GM23338 (cell line): Measurements from ENCODE around the gene SPRY1.

Experiments used
- CREB1 ChIP-seq: fragments of 250-450 bp; sonication (Bioruptor Pico); IDR thresholded peaks from 2 replicates; pipeline ENCODE4 v1.5.0; 2020; ENCODE audit warnings: low read depth, mild to moderate bottlenecking, moderate library complexity
- CTCF ChIP-seq, 2 experiments: fragments of 200-600 bp in 1 of 2; sonication (generic) in 1 of 2; conservative IDR thresholded peaks; 2 replicates each; pipeline versions ENCODE4 v1.5.1 to v1.6.1; 2016 to 2017; ENCODE audit warnings: antibody characterized with exemption in 2 of 2, low read depth in 2 of 2, mild to moderate bottlenecking in 2 of 2, moderate library complexity in 1 of 2
- EZH2 ChIP-seq: fragments of 200-600 bp; sonication (generic); IDR thresholded peaks from one replicate; pipeline ENCODE4 v1.8.0; 2017; ENCODE audit warnings: antibody characterized with exemption, mild to moderate bottlenecking, low read depth; ENCODE audit not compliant: unreplicated experiment
- EZH2phosphoT487 ChIP-seq: fragments of 200-600 bp; sonication (generic); IDR thresholded peaks from one replicate; pipeline ENCODE4 v1.8.1; 2018; ENCODE audit warnings: antibody characterized with exemption; ENCODE audit not compliant: unreplicated experiment
- JUNB ChIP-seq: IDR thresholded peaks from one replicate; pipeline ENCODE4 v1.6.1; 2016; ENCODE audit warnings: antibody characterized with exemption; ENCODE audit not compliant: unreplicated experiment
- POLR2AphosphoS5 ChIP-seq: IDR thresholded peaks from 2 replicates; pipeline ENCODE4 v1.6.1; 2016; ENCODE audit warnings: antibody characterized with exemption, low read depth
- ZNF114 ChIP-seq: fragments of 250-450 bp; sonication (Bioruptor Pico); IDR thresholded peaks from 2 replicates; pipeline ENCODE4 v1.5.0; 2020; ENCODE audit warnings: mild to moderate bottlenecking, moderate library complexity
- TF ChIP-seq, protein P1 (sequence below): IDR thresholded peaks from one replicate; pipeline ENCODE4 v1.6.1; 2018; ENCODE audit warnings: antibody characterized with exemption; ENCODE audit not compliant: unreplicated experiment

GRCh38 chr4:123346951-123347350, 49.6 kb upstream of the SPRY1 start:
- TF ChIP-seq CTCF (conservative IDR thresholded peaks at IDR 0.05; ENCODE audit: low read depth in 2 of 2) = no peak
- no peak for TF ChIP-seq EZH2
- TF ChIP-seq, protein P1, sequence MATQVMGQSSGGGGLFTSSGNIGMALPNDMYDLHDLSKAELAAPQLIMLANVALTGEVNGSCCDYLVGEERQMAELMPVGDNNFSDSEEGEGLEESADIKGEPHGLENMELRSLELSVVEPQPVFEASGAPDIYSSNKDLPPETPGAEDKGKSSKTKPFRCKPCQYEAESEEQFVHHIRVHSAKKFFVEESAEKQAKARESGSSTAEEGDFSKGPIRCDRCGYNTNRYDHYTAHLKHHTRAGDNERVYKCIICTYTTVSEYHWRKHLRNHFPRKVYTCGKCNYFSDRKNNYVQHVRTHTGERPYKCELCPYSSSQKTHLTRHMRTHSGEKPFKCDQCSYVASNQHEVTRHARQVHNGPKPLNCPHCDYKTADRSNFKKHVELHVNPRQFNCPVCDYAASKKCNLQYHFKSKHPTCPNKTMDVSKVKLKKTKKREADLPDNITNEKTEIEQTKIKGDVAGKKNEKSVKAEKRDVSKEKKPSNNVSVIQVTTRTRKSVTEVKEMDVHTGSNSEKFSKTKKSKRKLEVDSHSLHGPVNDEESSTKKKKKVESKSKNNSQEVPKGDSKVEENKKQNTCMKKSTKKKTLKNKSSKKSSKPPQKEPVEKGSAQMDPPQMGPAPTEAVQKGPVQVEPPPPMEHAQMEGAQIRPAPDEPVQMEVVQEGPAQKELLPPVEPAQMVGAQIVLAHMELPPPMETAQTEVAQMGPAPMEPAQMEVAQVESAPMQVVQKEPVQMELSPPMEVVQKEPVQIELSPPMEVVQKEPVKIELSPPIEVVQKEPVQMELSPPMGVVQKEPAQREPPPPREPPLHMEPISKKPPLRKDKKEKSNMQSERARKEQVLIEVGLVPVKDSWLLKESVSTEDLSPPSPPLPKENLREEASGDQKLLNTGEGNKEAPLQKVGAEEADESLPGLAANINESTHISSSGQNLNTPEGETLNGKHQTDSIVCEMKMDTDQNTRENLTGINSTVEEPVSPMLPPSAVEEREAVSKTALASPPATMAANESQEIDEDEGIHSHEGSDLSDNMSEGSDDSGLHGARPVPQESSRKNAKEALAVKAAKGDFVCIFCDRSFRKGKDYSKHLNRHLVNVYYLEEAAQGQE = no peak
- TF ChIP-seq POLR2AphosphoS5 = no peak
- no peak for TF ChIP-seq CREB1
- TF ChIP-seq ZNF114 (CRISPR knock-in tag) = no peak
- no peak for TF ChIP-seq EZH2phosphoT487
- TF ChIP-seq JUNB = no peak
